GM12891 (cell line): ENCODE results near the gene DNAJC7.

Experiments
- PAX5 ChIP-seq: IDR thresholded peaks from 2 replicates; pipeline ENCODE4 v1.6.1; 2011; ENCODE audit warnings: low read length, moderate library complexity, mild to moderate bottlenecking; ENCODE audit not compliant: insufficient read depth, severe bottlenecking
- POLR2A ChIP-seq: IDR thresholded peaks from 2 replicates; pipeline ENCODE4 v1.6.1; 2011; ENCODE audit warnings: low read depth, low read length, control low read depth
- POLR2AphosphoS5 ChIP-seq: IDR thresholded peaks from 2 replicates; pipeline ENCODE4 v1.6.1; 2011; ENCODE audit warnings: low read depth, low read length, control low read depth
- POU2F2 ChIP-seq: IDR thresholded peaks from 2 replicates; pipeline ENCODE4 v1.6.1; 2011; ENCODE audit warnings: low read depth, mild to moderate bottlenecking, control low read depth, low read length, moderate library complexity
- SPI1 ChIP-seq: IDR thresholded peaks from 2 replicates; pipeline ENCODE4 v1.6.1; 2011; ENCODE audit warnings: low read depth, low read length, control low read depth
- TAF1 ChIP-seq: IDR thresholded peaks from 2 replicates; pipeline ENCODE4 v1.6.1; 2011; ENCODE audit warnings: low read depth, low read length, control low read depth

DNA sequence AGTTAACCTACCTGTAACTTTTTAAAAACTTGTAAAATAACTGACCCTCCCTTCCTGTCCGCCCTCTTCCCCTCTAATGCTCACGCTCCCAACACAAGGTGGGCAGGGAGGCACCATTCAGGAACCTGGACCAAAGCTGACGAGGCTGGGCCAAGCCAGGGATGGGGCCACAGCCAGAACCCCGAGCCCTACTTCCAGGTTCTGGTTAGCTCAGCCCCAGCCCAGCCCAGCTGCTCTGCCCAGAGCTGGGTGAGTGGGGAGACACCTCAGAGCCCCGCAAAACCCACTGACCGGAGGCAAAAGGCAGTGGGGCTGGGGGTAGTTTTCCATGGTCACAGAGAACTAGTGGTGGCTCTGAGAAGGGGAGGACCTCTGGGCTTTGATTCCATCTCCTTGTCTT is 43.2 kb downstream of the DNAJC7 start:
- TF ChIP-seq TAF1 (no peak), POLR2A (0 out of 2 replicates have a peak, but pooled peaks have one; percentile 7), POLR2AphosphoS5 (no peak), SPI1 (no peak), PAX5 (no peak), POU2F2 (no peak)
